Esophagus squamous epithelium (tissue), 4 donors: ENCODE results near the gene ANKRD66.

Source experiments
- CTCF ChIP-seq, 6 experiments: fragments of 450-650 bp in 4 of 6; fragments of 200-600 bp in 2 of 6; sonication (generic) in 2 of 6; IDR thresholded peaks; one replicate each; pipeline ENCODE4 v1.5.1; 2016 to 2019; ENCODE audit warnings: antibody characterized with exemption in 6 of 6, mild to moderate bottlenecking in 4 of 6, moderate library complexity in 4 of 6
- POLR2A ChIP-seq, 4 donors: fragments of 450-650 bp; IDR thresholded peaks; one replicate each; pipeline ENCODE4 v1.6.1; 2017; ENCODE audit warnings: antibody characterized with exemption in 4 of 4, mild to moderate bottlenecking in 4 of 4, moderate library complexity in 3 of 4

DNA sequence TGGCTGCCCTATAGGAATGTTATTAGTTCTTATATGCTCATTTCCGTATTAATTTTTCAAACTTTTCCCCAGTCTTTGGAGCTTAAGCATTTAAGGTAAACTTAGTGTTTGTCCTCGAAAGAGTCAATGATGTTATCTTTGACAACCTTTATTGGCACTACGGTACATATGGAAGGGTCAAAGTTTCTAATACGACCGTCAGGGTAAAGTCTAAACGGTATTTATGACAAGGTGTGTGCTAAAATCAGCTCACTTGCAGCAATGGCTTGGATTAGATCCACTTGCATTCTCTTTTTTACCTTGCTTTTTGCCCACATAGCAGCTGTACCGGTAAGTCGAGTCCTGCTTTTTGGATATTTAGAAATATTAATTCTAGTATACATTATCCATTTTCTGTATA lies 46.4 kb downstream of the ANKRD66 start, which contains the start of gene MEP1A:
- TF ChIP-seq CTCF (IDR thresholded peaks at IDR 0.05), result no peak
- no peak for TF ChIP-seq POLR2A (IDR thresholded peaks at IDR 0.05)
